Stimulated activated naive CD4-positive, alpha-beta T cell (primary cell): ENCODE results near the gene PTCH2.
"Not testable (repeated sequence)": the region's sequence is repeated elsewhere in the genome, so short reads cannot be mapped to it uniquely, and the experiment has no call there.

Experiments used
- DNase-seq, 6 experiments: peaks; one replicate each; lab custom pipeline; 2025; lab: John Stamatoyannopoulos, UW

Gene PTCH2

DNA sequence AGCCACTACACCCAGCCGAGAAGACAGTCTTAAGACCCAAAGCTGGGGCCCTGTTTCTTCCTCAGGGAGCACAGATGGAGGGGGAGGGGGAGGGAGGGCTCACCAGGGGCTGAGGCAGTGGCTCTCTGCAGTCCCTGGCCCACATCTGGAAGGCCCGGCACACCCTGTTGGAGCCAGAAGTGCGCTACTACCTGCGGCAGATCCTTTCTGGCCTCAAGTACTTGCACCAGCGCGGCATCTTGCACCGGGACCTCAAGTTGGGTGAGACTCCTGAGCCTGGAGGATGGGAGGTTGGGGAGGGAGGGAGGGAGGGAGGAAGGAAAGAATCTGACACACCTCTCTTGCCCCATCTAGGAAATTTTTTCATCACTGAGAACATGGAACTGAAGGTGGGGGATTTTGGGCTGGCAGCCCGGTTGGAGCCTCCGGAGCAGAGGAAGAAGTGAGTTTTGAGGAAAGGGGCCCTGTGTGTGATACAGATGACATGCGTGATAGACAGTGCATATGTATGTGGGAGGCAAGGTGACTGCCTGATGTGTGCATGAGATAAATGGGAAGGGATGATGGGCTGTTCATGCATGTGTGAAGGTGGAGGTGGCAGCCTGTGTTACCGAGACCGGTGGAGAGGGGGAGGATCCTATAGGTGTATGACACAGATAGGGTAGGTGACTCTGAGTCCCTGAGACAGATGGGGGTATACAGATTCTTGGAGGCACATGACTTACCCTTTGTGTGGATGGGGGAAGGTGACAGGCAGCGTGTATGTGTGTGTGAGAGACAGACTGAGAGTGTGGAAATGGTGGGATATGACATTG, 41.4 kb downstream of the PTCH2 start:
- DNase-seq, result peak in 4 of 6 experiments; percentile 26 to 68 (median 28)

- DNase-seq, result peak; percentile 95 to 99 (median 98)
Observed at GRCh38 chr1:44799770-44800584, 43.1 kb downstream of the PTCH2 start, which contains the start of gene PLK3. PLK3 (plus strand) TSS chr1:44800377; CDS start chr1:44800464, 87 bp downstream.

- no peak for DNase-seq
Observed at GRCh38 chr1:44798481-44799365, 44.3 kb downstream of the PTCH2 start.

- not testable (repeated sequence) for DNase-seq
Observed at GRCh38 chr1:44797886-44798285, 45.2 kb downstream of the PTCH2 start.

GRCh38 chr1:44792736-44793502, 50.1 kb downstream of the PTCH2 start:
- DNase-seq, result no peak

DNA sequence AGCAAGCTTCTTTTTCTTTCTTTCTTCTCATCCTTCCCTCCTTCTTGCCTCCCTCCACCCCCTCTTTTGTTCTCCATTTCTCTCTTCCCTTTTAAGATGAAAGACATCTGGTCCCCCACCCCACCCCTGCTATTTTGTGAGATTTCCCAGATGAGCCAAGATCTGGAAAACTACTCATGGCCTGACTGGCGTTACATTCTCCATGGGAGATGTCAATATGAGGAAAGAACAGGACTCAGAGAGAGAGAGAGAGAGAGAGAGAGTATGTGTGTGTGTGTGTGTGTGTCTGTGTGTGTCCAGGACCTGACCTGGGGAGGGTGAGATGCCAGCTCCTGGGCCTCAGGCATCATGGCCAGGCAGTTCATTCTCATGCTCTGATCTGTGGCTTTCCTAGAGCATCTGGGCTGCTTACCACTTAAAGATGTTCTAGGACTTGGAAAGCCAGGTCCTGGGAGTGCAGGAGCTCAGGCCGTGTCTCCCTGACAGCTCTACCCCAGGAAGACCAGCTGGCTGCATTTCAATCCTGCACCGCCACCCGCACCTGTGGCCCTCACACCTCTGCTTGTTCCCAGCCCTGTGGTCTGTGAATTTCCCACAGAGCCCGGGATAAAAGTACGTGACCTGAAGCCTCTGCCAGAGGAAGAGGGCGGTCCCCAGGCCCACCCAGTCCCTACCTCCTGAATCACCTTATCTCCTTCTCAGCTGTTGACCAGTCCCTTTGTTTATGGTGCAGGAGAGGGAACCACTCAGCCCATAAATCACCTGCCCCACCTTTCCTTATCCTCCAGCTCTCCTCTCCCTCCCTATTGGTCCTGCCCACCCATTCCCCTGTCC, 51.9 kb downstream of the PTCH2 start:
- DNase-seq, result no peak

GRCh38 chr1:44788120-44788860, 54.8 kb downstream of the PTCH2 start, which contains the start of gene BEST4:
BEST4 (minus strand) TSS chr1:44788170; CDS start chr1:44787705, 465 bp downstream.
- no peak for DNase-seq

DNA sequence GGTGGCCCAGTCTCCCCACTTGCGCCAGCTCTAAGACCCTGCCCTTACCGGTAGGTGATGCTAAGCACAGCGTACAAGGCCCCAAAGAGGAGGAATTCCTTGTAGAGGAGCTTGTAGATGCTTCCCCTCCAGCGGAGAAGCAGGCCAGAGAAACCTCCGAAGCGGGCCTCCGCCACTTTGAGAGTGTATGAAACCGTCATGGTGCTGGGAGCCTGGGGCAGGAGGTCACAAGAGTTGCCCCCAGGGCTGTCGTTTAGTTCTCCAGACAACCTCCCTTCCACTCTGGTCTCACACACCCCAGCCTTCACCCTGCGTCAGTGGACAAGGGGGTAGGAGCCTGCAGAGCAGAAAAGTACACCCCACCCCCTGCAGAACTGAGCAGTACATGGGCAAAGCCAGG, 55.5 kb downstream of the PTCH2 start:
- DNase-seq, result no peak

- DNase-seq, result no peak
Observed at GRCh38 chr1:44786841-44787426, 56.1 kb downstream of the PTCH2 start.

GRCh38 chr1:44786138-44786840, 56.8 kb downstream of the PTCH2 start:
- peak; percentile 57 to 84 (median 75) for DNase-seq

- DNase-seq, result no peak
Observed at GRCh38 chr1:44785501-44786137, 57.4 kb downstream of the PTCH2 start.

GRCh38 chr1:44785029-44785380, 58.0 kb downstream of the PTCH2 start:
- DNase-seq, result no peak

DNA sequence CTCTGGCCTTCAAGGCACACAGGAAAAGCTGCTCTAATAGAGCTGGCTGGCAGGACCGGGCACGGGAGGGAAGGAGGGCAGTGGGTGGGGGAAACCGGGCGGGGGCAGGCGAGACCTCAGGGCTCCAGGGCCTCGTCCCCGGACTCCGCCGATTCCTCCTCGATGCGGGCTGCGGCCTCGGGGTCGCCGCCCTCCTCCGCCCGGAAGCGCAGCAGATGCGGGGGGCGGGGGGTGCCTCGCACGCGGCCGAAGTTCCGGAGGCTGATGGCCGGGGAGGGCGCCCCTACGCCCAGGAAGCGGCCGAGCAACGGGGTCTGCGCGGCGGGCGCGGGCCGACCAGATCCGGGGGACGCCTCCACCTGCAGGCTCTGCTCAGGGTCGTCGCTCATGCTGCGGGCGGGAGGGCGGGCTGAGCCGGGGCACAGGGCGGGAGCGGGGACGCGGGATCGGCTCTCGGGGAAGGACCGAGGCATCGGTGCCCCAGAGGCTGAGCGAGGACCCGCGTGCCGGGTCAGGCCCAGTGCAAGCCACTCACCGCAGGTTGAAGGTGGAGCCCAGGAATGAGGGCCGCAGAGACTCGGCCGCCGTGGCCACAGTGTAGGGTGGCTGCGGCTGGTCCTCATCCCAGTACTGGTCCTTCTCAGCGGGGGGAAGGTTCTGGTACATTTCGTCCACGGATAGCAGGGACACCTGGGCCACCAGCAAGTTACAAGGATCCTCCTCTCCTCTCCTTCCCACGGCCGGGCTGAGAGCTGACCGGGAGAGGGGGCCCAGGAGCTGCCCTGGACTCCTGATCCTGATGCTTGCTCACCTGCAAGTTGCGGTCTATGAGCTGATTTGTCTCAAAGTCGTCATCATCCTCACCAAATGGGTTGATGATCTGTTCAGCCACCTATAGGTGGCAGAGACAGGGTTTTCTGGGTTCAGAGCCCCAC, 58.7 kb downstream of the PTCH2 start:
- DNase-seq, result peak in 3 of 6 experiments; percentile 31 to 33 (median 32)

DNA sequence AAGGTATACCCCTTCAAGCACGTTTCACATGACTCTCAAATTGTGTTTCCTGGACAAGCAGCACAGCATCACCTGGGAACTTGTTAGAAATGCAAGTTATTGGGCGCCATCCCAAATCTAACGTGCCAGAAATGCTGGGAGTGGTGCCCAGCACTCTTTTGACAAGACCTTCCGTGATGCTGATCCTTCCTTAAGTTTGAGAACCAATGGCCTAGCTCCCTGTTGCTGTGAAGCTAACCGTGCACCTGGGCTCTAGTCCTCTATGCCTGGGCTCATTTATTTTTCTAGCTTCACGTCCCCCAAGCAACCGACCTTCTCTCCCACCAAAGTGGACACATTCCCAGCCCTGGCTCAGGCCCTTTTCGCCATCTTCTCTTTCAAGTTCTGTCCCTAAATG, 59.4 kb downstream of the PTCH2 start:
- no peak for DNase-seq

DNA sequence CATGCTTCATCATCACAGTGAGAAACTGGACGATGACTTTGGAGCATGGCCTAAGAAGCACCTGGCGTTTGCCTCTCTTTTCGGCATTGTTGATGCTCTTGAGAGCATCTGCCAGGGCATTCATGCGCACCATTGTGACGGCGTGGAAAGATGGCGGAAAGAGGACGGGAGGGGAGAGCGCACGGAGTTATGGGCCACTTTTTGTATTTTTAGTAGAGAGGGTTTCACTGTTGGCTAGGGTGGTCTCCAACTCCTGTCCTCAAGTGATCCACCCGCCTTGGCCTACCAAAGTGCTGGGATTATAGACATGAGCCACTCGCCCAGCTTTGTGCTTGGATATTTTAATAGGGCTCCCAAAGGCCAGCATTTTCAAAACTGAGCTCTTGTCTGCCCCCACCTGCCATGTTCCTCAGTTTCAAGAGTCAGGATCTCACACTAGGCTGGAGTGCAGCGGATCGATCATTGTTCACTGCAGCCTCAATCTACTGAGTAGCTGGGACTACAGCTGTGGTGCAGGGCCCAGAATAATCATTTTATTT, 62.4 kb downstream of the PTCH2 start:
- DNase-seq, result no peak
